NT2/D1 (cell line): Measurements from ENCODE around the gene PSMB8.

Experiments
- DNase-seq: peaks from one replicate; pipeline ENCODE4 v3.0.0-alpha.2; 2011; ENCODE audit warnings: low read depth, low spot score
- H3K27me3 ChIP-seq: 2 replicates; pipeline ENCODE4 v1.6.0; 2011; ENCODE audit warnings: mild to moderate bottlenecking; ENCODE audit not compliant: insufficient read length, insufficient read depth
- H3K36me3 ChIP-seq: 2 replicates; pipeline ENCODE4 v1.6.1; 2011; ENCODE audit warnings: mild to moderate bottlenecking, low read length, mixed read lengths; ENCODE audit not compliant: insufficient read depth, insufficient read length
- H3K4me1 ChIP-seq: 2 replicates; pipeline ENCODE4 v1.5.1; 2011; ENCODE audit not compliant: insufficient read depth, insufficient read length
- H3K4me3 ChIP-seq: 2 replicates; pipeline ENCODE4 v1.5.1; 2011; ENCODE audit warnings: low read depth; ENCODE audit not compliant: insufficient read length
- H3K9ac ChIP-seq: 2 replicates; pipeline ENCODE4 v1.6.0; 2011; ENCODE audit warnings: low read depth; ENCODE audit not compliant: insufficient read length
- H3K9me3 ChIP-seq: 2 replicates; pipeline ENCODE4 v1.5.1; 2011; ENCODE audit warnings: mild to moderate bottlenecking, low read length; ENCODE audit not compliant: insufficient read depth
- SUZ12 ChIP-seq: IDR thresholded peaks from 2 replicates; pipeline ENCODE4 v1.6.1; 2011; ENCODE audit not compliant: insufficient read length, insufficient read depth; ENCODE audit errors: extremely low read depth
- YY1 ChIP-seq: IDR thresholded peaks from 2 replicates; pipeline ENCODE4 v1.6.1; 2011; ENCODE audit not compliant: insufficient read length, insufficient read depth
- ZNF274 ChIP-seq: IDR thresholded peaks from 2 replicates; pipeline ENCODE4 v1.6.1; 2011; ENCODE audit warnings: mild to moderate bottlenecking, low read depth, low read length

PSMB8 gene

GRCh38 chr6:32847795-32848194, 3.9 kb upstream of the PSMB8 start:
- Histone ChIP-seq H3K36me3 (no peaks in the 10 kb centered on the region), H3K9me3 (no peaks in the 10 kb centered on the region), H3K4me3 (no peak overlapping the region), H3K4me1 (peaks cover 2% of the 10 kb centered on the region), H3K9ac (no peak overlapping the region), H3K27me3 (peaks cover 76% of the 10 kb centered on the region)
- no peak for TF ChIP-seq ZNF274
- TF ChIP-seq YY1 = no peak
- TF ChIP-seq SUZ12 = no peak
- DNase-seq = no peak

- Histone ChIP-seq H3K27me3 (peaks cover 76% of the 10 kb centered on the region), H3K9me3 (no peaks in the 10 kb centered on the region; the same call in 1 of the 2 replicates), H3K9ac (no peak overlapping the region), H3K36me3 (no peaks in the 10 kb centered on the region), H3K4me1 (peaks cover 2% of the 10 kb centered on the region), H3K4me3 (no peak overlapping the region)
- TF ChIP-seq YY1 = no peak
- no peak for TF ChIP-seq SUZ12
- TF ChIP-seq ZNF274 = no peak
- no peak for DNase-seq
These were observed 3.2 kb upstream of the PSMB8 start for GRCh38 chr6:32847004-32847403.

GRCh38 chr6:32845384-32845884, 1.6 kb upstream of the PSMB8 start:
- Histone ChIP-seq H3K36me3 (no peaks in the 10 kb centered on the region), H3K4me1 (peaks cover 2% of the 10 kb centered on the region), H3K9me3 (no peaks in the 10 kb centered on the region; the same call in 1 of the 2 replicates), H3K9ac (no peak overlapping the region), H3K27me3 (peaks cover 74% of the 10 kb centered on the region), H3K4me3 (no peak overlapping the region)
- DNase-seq = no peak
- TF ChIP-seq YY1 (no peak), SUZ12 (no peak), ZNF274 (no peak)

- peaks cover 2% of the 10 kb centered on the region for H3K4me1 ChIP-seq
- H3K36me3 ChIP-seq = no peaks in the 10 kb centered on the region
- peak overlapping the region; percentile 50 for H3K4me3 ChIP-seq
- no peaks in the 10 kb centered on the region; the same call in 1 of the 2 replicates for H3K9me3 ChIP-seq
- no peak overlapping the region for H3K9ac ChIP-seq
- no peak for DNase-seq
- H3K27me3 ChIP-seq = peaks cover 73% of the 10 kb centered on the region
- no peak for TF ChIP-seq ZNF274
- TF ChIP-seq YY1 = no peak
- no peak for TF ChIP-seq SUZ12
These were observed 1.1 kb upstream of the PSMB8 start for GRCh38 chr6:32844839-32845383.

- no peaks in the 10 kb centered on the region; the same call in 1 of the 2 replicates for H3K9me3 ChIP-seq
- no peaks in the 10 kb centered on the region for H3K36me3 ChIP-seq
- H3K9ac ChIP-seq = peak overlapping the region; percentile 64
- TF ChIP-seq YY1 (no peak), SUZ12 (peak; percentile 47), ZNF274 (no peak)
- DNase-seq = no peak
- peaks cover 2% of the 10 kb centered on the region for H3K4me1 ChIP-seq
- peak overlapping the region; percentile 50 for H3K4me3 ChIP-seq
- H3K27me3 ChIP-seq = peaks cover 67% of the 10 kb centered on the region
These were observed 392 bp downstream of the PSMB8 start for GRCh38 chr6:32843331-32843978.

- TF ChIP-seq SUZ12 (no peak), ZNF274 (no peak), YY1 (no peak)
- Histone ChIP-seq H3K9me3 (no peaks in the 10 kb centered on the region; the same call in 1 of the 2 replicates), H3K36me3 (no peaks in the 10 kb centered on the region), H3K4me1 (peaks cover 2% of the 10 kb centered on the region), H3K27me3 (peaks cover 64% of the 10 kb centered on the region), H3K4me3 (no peak overlapping the region), H3K9ac (no peak overlapping the region)
- DNase-seq = no peak
These were observed 1.2 kb downstream of the PSMB8 start for GRCh38 chr6:32842690-32843089.

GRCh38 chr6:32842021-32842650, 1.7 kb downstream of the PSMB8 start:
- H3K36me3 ChIP-seq = no peaks in the 10 kb centered on the region
- no peak for TF ChIP-seq YY1
- no peak for TF ChIP-seq ZNF274
- no peak for TF ChIP-seq SUZ12
- H3K4me1 ChIP-seq = peaks cover 5% of the 10 kb centered on the region
- no peak overlapping the region for H3K4me3 ChIP-seq
- DNase-seq = no peak
- H3K27me3 ChIP-seq = peaks cover 65% of the 10 kb centered on the region
- H3K9ac ChIP-seq = no peak overlapping the region
- no peaks in the 10 kb centered on the region; the same call in 1 of the 2 replicates for H3K9me3 ChIP-seq
